GM21515 (cell line): Measurements from ENCODE around the gene CDKN1A.
"Not testable (repeated sequence)": the region's sequence is repeated elsewhere in the genome, so short reads cannot be mapped to it uniquely, and the experiment has no call there.

Source experiments
- ATAC-seq: cut with Tn5 transposase; IDR thresholded peaks from one replicate; pipeline ENCODE4 v1.9.1; 2021; ENCODE audit not compliant: unreplicated experiment

Gene CDKN1A

GRCh38 chr6:36678488-36679042 is at the start of gene CDKN1A:
TSS of gene CDKN1A (plus strand) at chr6:36678714. CDS start at chr6:36684102, 5,388 bp downstream.
- peak; percentile 45 for ATAC-seq

DNA sequence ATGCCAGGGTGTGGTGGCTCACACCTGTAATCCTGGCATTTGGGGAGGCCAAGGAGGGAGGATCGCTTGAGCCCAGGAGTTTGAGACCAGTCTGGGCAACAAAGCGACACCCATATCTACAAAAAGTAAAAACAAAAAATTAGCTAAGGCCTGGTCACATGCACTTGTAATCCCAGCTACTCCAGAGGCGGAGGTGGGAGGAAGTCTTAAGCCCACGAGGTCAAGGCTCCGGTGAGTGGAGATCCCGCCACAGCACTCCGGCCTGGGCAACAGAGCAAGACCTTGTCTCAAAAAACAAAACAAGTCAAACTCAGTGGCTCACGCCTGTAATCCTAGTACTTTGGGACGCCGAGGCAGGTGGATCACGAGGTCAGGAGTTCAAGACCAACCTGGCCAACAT is 48.7 kb upstream of the CDKN1A start:
- no peak for ATAC-seq

GRCh38 chr6:36631326-36632011 is 47.0 kb upstream of the CDKN1A start:
- ATAC-seq = no peak

GRCh38 chr6:36633370-36633769 is 45.1 kb upstream of the CDKN1A start:
- ATAC-seq = no peak

- ATAC-seq = no peak
These were observed 44.6 kb upstream of the CDKN1A start for GRCh38 chr6:36633915-36634314.

DNA sequence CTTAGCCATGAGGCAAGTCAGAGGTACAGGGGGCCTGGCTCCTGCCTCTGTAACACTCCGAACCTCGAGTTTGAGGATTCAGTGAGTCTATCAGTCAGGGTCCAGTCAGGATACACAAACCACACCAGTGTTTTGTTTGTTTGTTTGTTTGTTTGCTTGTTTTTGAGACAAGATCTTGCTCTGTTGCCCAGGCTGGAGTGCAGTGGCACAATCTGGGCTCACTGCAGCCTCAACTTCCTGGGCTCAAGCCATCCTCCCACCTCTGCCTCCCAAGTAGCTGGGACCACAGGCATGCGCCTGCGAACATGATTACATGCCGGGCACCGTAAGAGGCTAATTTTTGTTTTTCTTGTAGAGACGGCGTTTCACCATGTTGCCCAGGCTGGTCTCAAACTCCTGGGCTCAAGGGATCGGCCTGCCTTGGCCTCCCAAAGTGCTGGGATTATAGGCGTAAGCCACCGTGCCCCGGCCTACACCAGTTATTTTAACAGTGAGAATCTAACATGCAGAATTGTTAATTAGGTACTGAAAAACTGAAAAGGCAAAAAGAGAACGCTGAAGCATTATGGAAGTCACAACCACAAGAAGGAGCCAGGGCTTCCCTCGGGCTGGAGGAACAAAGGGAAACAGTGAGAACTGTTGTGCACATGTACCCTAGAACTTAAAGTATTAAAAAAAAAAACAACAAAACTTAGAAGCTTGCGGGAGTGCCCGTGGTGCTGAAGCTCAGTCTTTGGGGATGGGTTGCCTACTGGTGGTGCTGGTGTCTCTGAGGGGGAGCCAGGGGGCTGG is 44.0 kb upstream of the CDKN1A start:
- no peak for ATAC-seq

- ATAC-seq = no peak
These were observed 42.2 kb upstream of the CDKN1A start for GRCh38 chr6:36636283-36636682.

DNA sequence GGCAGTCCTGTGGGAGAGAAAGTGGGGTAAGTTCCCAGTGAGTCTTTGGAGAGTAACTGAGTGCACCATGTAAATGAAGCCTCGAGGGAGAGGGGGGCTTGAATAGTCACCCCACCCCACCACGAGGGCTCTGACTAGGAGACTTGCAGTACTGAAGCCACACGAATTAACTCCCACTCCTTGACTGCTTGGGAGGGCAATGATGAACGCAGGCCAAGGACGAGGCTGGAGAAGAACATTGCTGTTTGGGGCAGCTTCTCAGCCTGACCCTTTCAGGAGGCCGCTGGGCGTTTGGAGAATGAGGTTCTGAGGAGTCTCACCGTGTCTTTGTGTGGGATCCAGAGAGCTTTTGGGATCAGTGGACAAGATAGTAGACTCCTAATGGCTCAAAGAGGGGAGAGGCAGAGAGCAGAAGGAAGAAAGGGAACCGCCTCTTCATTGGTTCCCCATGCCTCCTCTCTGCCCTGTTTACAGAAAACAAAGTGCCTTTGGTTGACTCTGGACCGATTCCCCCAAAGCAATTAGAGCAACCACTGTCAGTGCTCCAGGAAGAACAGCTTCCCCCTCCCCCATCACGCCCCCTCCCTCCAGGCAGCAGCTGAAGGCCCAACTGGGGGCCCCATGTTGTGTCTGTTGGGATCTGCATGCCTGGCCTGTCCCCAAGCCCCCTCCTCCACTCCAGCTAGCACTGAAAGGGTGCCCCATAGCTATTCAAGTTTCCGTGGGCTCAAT is 41.7 kb upstream of the CDKN1A start:
- no peak for ATAC-seq

DNA sequence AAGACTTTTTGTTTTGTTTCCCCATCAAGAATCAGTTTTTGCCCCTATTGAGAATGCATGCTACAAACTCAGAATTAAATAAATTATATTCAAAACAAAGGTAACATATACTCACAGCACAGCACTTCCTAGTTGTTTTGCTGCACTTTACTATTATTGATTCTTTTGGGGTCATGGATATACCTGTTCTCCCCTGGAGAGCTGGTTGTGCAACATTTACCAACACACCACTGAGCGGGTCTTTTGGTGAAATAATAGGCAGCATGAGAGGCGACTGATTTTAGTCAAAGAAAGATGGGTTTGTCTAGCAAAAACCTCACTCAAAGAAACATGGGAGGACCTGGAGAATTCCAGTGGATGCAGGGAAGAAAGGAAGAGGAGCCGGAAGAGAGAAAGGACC is 39.9 kb upstream of the CDKN1A start:
- no peak for ATAC-seq

DNA sequence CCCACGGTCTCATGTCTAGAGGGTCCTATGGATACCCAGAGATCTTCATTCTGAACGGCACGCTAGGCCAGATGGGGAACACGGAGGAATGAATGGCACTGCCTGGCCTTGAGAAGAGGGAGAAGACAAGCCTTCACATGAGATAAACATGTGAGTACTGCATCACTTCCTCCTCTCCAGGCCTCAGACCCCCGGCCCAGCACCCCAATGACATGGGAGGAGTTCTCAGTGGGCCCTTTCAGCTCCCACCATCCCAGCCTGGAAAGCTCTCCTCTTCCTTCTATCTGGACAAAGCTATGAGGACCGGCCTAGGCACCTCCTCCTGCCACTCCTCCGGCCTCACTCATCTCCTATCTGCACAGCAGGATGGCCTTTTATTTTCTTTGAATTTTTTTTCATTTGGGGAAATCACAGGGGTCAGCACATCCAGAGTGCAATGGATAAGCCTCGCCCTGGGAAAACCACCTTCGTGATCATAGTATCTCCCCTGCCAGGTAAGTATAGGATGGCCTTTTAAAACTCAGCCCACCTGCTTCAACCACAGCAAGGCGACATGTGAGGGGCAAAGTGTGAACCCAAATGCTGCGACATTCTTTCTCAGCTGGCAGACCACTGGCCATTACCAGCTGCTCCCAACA is 39.2 kb upstream of the CDKN1A start:
- ATAC-seq = no peak

GRCh38 chr6:36641543-36641942 is 37.0 kb upstream of the CDKN1A start:
- ATAC-seq = no peak

DNA sequence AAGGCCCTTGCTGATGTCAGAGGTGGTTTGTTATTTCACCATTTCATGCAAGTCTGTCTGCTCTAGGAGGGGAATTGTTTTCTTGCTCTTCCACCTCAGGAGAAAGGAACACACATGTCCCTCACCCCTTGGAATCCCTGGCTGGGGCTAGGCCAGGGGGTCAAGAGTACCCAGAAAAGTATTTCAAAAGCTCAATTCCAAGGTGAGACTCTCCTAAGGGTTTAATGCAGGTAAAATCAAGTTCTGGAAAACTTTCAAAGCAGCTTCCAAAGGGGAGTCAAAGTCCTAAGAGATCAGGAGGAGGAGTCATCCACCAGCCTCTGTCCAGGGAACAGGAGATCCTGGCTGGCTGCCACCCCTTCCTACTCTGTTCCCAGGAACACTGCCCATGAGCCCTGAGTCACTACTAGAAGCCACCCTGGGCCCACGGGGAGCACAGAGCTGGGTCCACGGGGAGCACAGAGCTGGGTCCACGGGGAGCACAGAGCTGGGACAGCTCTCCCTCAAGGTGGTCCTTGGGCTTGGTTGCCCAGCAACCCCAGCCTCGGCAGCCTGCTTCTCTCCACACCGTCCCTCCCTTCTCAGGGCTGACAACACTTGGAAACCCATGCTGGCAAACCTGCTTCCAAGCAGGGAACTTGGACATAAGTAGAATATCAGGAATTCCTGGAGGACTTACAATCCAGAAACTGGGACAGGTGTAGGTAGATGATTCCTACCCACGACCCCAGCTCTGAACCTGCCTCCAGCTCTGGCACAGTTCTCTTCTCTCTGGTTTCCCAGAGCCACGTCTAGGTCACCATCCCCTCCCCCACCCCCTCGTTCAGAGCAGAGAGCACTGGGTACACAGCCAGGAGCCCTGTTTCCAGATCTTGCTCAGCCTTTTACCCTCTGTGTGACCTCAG is 35.3 kb upstream of the CDKN1A start:
- no peak for ATAC-seq

DNA sequence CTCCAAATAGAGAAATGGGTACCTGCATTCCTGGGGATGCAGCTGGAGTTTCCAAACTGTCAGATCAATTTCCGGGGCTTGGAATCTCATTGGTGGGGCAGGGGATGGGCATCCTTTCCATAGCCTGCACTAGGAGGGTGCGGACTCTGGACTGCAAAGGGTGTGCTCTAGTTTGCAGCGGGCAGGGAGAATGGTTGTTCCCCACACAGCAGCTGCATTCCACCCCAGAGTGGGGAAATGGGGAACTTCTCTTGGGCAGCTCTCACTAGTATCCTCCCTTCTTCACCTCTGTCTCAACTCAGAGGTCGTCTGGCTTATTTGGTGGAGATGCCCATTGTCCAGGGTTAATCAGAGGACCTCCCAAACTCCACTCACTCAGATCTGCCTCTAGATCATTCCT is 34.5 kb upstream of the CDKN1A start:
- ATAC-seq = no peak

DNA sequence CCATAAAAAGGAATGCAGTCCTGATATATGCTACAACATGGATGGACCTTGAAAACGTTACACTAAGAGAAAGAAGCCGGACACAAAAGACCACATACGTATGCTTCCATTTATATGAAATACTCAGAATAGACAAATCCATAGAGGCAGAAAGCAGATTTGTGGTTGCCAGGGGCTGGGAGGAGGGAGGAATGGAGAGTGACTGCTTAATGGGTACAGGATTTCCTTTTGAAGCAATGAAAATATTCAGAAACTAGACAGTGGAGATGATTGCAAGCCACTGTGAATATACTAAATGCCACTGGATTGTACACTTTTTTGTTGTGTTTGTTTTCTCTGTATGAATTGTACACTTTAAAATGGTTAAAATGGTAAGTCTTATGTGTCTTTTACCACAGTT is 29.4 kb upstream of the CDKN1A start:
- ATAC-seq = no peak

DNA sequence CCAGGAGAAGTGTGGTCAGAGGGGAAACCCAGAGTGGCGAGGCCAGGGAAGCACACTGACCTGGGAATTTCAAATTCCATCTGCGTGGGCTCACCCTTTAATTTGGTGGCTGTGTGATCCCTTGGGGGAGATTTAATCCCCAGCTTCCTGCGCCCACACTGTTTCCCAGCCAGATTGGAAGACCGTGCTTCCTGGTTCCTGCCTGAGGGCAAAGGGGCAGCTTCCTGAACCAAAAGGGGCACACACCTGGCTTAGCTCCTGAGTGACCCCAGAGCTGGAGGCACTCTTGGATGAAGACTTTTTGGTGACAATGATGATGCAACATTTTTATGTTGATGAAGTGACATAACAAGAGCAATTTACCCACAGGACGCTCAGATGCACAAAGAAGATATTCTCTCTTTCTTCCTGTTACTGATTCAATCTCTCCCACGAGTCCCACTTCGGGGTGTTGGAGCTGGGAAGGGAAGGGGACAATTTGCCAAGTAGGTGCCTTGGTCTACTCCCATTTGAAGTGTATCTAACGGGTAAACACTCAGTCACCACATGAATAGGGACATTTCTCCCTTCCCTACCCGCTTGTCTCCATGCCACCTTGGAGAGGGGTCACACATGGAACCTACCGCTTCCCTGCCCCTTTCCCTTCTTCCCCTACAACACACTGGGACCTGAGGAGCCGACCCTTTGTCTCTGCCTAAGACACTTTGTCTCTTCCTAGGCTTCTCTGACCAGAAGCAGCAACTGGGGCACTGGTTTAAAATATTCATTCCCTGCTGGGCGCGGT is 28.6 kb upstream of the CDKN1A start:
- no peak for ATAC-seq

DNA sequence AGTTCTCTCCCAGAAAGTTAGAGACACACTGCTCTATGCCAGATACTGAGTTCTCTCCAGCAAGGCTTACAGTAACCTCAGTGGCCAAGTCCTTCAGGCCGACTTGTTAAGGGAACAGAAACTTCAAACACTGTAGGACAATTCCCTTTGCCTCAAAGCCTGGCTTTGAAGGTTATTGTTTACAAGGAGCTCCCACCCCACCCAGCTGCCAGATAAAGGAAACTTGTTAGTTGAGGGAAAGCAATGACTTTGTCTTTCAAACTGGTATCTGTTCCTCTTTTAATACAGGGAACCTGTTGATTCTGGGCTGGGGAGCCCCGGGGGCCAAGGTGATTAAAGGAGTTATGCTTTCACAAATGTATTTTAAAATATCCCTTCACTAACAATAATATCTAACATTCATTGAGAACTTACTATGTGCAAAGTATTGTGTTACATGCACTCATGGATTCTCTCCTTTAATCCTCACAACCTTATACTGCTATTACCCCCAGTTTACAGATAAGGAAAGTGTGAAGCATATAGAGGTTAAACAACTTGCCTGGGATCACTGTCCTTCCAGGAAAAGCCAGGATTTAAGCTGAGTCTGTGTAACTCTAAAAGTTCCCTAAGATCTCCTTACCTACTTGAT is 27.6 kb upstream of the CDKN1A start:
- ATAC-seq = no peak

- ATAC-seq = no peak
These were observed 26.7 kb upstream of the CDKN1A start for GRCh38 chr6:36651659-36652379.

- ATAC-seq = not testable (repeated sequence)
These were observed 24.0 kb upstream of the CDKN1A start for GRCh38 chr6:36654469-36654868.
